GM19438 (cell line): ENCODE measurements around the gene ZBTB8A.
A peak's percentile ranks its signal among the peaks of the same experiment; 100 is the strongest.
"Not testable (repeated sequence)": the region's sequence is repeated elsewhere in the genome, so short reads cannot be mapped to it uniquely, and the experiment has no call there.

Experiments
- ATAC-seq: cut with Tn5 transposase; IDR thresholded peaks from one replicate; pipeline ENCODE4 v1.9.1; 2021; ENCODE audit warnings: low read depth; ENCODE audit not compliant: unreplicated experiment

Gene ZBTB8A

GRCh38 chr1:32618673-32619221 is 79.5 kb downstream of the ZBTB8A start:
- no peak for ATAC-seq

GRCh38 chr1:32619701-32620485 is 80.7 kb downstream of the ZBTB8A start:
- ATAC-seq: no peak

- ATAC-seq: no peak
These were observed 83.0 kb downstream of the ZBTB8A start for GRCh38 chr1:32622205-32622604.

- no peak for ATAC-seq
These were observed 83.8 kb downstream of the ZBTB8A start for GRCh38 chr1:32622806-32623681.

GRCh38 chr1:32623775-32624174 is 84.5 kb downstream of the ZBTB8A start:
- no peak for ATAC-seq

GRCh38 chr1:32626176-32626575 is 86.9 kb downstream of the ZBTB8A start:
- ATAC-seq: no peak

GRCh38 chr1:32627596-32628162 is 88.5 kb downstream of the ZBTB8A start:
- peak; percentile 73 for ATAC-seq

- not testable (repeated sequence) for ATAC-seq
These were observed 90.9 kb downstream of the ZBTB8A start for GRCh38 chr1:32630173-32630572.

GRCh38 chr1:32632829-32633228 is 93.6 kb downstream of the ZBTB8A start:
- ATAC-seq: no peak

GRCh38 chr1:32635508-32636277 is 96.5 kb downstream of the ZBTB8A start:
- ATAC-seq: no peak

GRCh38 chr1:32636914-32637645 is 97.9 kb downstream of the ZBTB8A start:
- no peak for ATAC-seq

GRCh38 chr1:32639489-32640075 is 100.4 kb downstream of the ZBTB8A start:
- no peak for ATAC-seq

GRCh38 chr1:32642292-32642827 is 103.1 kb downstream of the ZBTB8A start:
- ATAC-seq: not testable (repeated sequence)

- no peak for ATAC-seq
These were observed 105.2 kb downstream of the ZBTB8A start for GRCh38 chr1:32644426-32644825.

GRCh38 chr1:32647308-32648134 is 108.3 kb downstream of the ZBTB8A start:
- no peak for ATAC-seq

GRCh38 chr1:32650248-32650751 is 111.1 kb downstream of the ZBTB8A start, which contains the start of gene ZBTB8OS:
ZBTB8OS (minus strand) TSS chr1:32650550; CDS start chr1:32650529, 21 bp downstream.
- peak; percentile 61 for ATAC-seq

- ATAC-seq: peak; percentile 71
These were observed 111.7 kb downstream of the ZBTB8A start, which contains the start of gene RBBP4 for GRCh38 chr1:32650752-32651460. RBBP4 (plus strand) TSS chr1:32651208; CDS start chr1:32651307, 99 bp downstream.
